Neural cell (in vitro differentiated cells): Measurements from ENCODE around the gene RASAL2. TPM values are rescaled to one million over a fixed set of nuclear protein-coding genes. Genes with fewer than 3 reads are reported as not detected.

Source experiments
- H2AFZ ChIP-seq: fragments of 200-600, 300-800 bp; sonication (generic), shearing (Covaris generic); 2 replicates; pipeline ENCODE4 v1.6.0; 2014; ENCODE audit warnings: low read depth, mild to moderate bottlenecking, antibody characterized with exemption, low read length, moderate library complexity
- H3F3A ChIP-seq: fragments of 200-600 bp; shearing (Covaris generic); 2 replicates; pipeline ENCODE4 v1.6.1; 2016; ENCODE audit warnings: mild to moderate bottlenecking, moderate library complexity, mixed read lengths, antibody characterized with exemption, low read length; ENCODE audit not compliant: insufficient read depth, poor library complexity, severe bottlenecking
- H3K27ac ChIP-seq: fragments of 200-600, 300-800 bp; sonication (generic), shearing (Covaris generic); 2 replicates; pipeline ENCODE4 v1.5.1; 2014; ENCODE audit warnings: mild to moderate bottlenecking, low read length, moderate library complexity
- H3K27me3 ChIP-seq: fragments of 300-800, 200-600 bp; sonication (generic), shearing (Covaris generic); 2 replicates; pipeline ENCODE4 v1.6.0; 2014; ENCODE audit warnings: mild to moderate bottlenecking, low read depth, low read length, moderate library complexity; ENCODE audit not compliant: insufficient read depth
- H3K36me3 ChIP-seq: fragments of 300-800, 200-600 bp; sonication (generic), shearing (Covaris generic); 2 replicates; pipeline ENCODE4 v1.5.1; 2014; ENCODE audit warnings: mild to moderate bottlenecking, antibody characterized with exemption, low read length, moderate library complexity; ENCODE audit not compliant: insufficient read depth
- H3K4me2 ChIP-seq: fragments of 300-800, 200-600 bp; sonication (generic), shearing (Covaris generic); 2 replicates; pipeline ENCODE4 v1.6.0; 2014; ENCODE audit warnings: mild to moderate bottlenecking, low read length
- H3K4me3 ChIP-seq: fragments of 300-800, 200-600 bp; sonication (generic), shearing (Covaris generic); 2 replicates; pipeline ENCODE4 v1.5.1; 2014; ENCODE audit warnings: mild to moderate bottlenecking, low read length, moderate library complexity
- H3K79me2 ChIP-seq: fragments of 200-600 bp; shearing (Covaris generic); replicated peaks from 2 replicates; pipeline ENCODE4 v1.6.0; 2014; ENCODE audit warnings: mild to moderate bottlenecking, low read length, moderate library complexity; ENCODE audit not compliant: insufficient read depth
- H3K9ac ChIP-seq: fragments of 300-800, 200-600 bp; sonication (generic), shearing (Covaris generic); 2 replicates; pipeline ENCODE4 v1.6.1; 2016; ENCODE audit warnings: mild to moderate bottlenecking, low read length, mixed read lengths
- H3K9me2 ChIP-seq: fragments of 200-600 bp; shearing (Covaris generic); 2 replicates; pipeline ENCODE4 v1.6.1; 2016; ENCODE audit warnings: mild to moderate bottlenecking, low read length, mixed read lengths; ENCODE audit not compliant: insufficient read depth
- H3K9me3 ChIP-seq: fragments of 200-600, 300-800 bp; sonication (generic), shearing (Covaris generic); 2 replicates; pipeline ENCODE4 v1.6.1; 2016; ENCODE audit warnings: mild to moderate bottlenecking, mixed run types, low read length, moderate library complexity, mixed read lengths
- H4K20me1 ChIP-seq: fragments of 200-600 bp; shearing (Covaris generic); 2 replicates; pipeline ENCODE4 v1.6.1; 2016; ENCODE audit warnings: mild to moderate bottlenecking, mixed run types; ENCODE audit not compliant: insufficient read depth
- CTCF ChIP-seq: fragments of 450-650 bp; IDR thresholded peaks from 2 replicates; pipeline ENCODE4 v1.5.1; 2014; ENCODE audit warnings: antibody characterized with exemption, mild to moderate bottlenecking, moderate library complexity; ENCODE audit not compliant: poor library complexity, severe bottlenecking
- EP300 ChIP-seq: fragments of 450-650 bp; conservative IDR thresholded peaks from 2 replicates; pipeline ENCODE4 v1.6.1; 2014; ENCODE audit warnings: antibody characterized with exemption, mild to moderate bottlenecking, moderate library complexity; ENCODE audit not compliant: poor library complexity, severe bottlenecking
- EZH2 ChIP-seq: fragments of 200-600, 300-800 bp; shearing (Covaris generic), sonication (generic); IDR thresholded peaks from 2 replicates; pipeline ENCODE4 v1.6.1; 2014; ENCODE audit warnings: antibody characterized with exemption, low read length, borderline replicate concordance, mild to moderate bottlenecking; ENCODE audit not compliant: insufficient read depth, poor library complexity, severe bottlenecking
- POLR2AphosphoS5 ChIP-seq: IDR thresholded peaks from 2 replicates; pipeline ENCODE4 v1.6.1; 2012
- RAD21 ChIP-seq: fragments of 450-650 bp; conservative IDR thresholded peaks from 2 replicates; pipeline ENCODE4 v1.6.1; 2014; ENCODE audit warnings: antibody characterized with exemption, mild to moderate bottlenecking, moderate library complexity
- REST ChIP-seq: IDR thresholded peaks from 2 replicates; pipeline ENCODE4 v1.6.1; 2012; ENCODE audit warnings: borderline replicate concordance
- SMC3 ChIP-seq: fragments of 450-650 bp; conservative IDR thresholded peaks from 2 replicates; pipeline ENCODE4 v1.6.1; 2014; ENCODE audit warnings: antibody characterized with exemption, mild to moderate bottlenecking, moderate library complexity; ENCODE audit not compliant: poor library complexity
- TAF1 ChIP-seq: IDR thresholded peaks from 2 replicates; pipeline ENCODE4 v1.6.1; 2012; ENCODE audit warnings: low read depth
- polyA plus RNA-seq: library from polyadenylated mRNA; depleted of rRNA; stranded (reverse); fragments of >200 nt; gene quantifications from 2 replicates; pipeline ENCODE4 v1.2.3, GENCODE V29; 2014

Gene RASAL2
- polyA plus RNA-seq, 1 donor from 2014 or later, result 73.3 TPM

- no peaks in the 10 kb centered on the region for H3K9me2 ChIP-seq
- H3K9ac ChIP-seq, result no peak overlapping the region
- TF ChIP-seq EP300 (no peak), TAF1 (no peak), EZH2 (no peak), CTCF (no peak)
- no peaks in the 10 kb centered on the region for H3F3A ChIP-seq
- no peaks in the 10 kb centered on the region for H3K79me2 ChIP-seq
- no peak overlapping the region for H3K27ac ChIP-seq
- H3K9me3 ChIP-seq, result no peaks in the 10 kb centered on the region
- no peaks in the 10 kb centered on the region for H3K36me3 ChIP-seq
- H3K4me2 ChIP-seq, result no peak overlapping the region
- no peak overlapping the region for H3K4me3 ChIP-seq
- no peak overlapping the region for H2AFZ ChIP-seq
- H3K27me3 ChIP-seq, result no peaks in the 10 kb centered on the region
- H4K20me1 ChIP-seq, result no peaks in the 10 kb centered on the region
Measured at GRCh38 chr1:178513278-178513983, 419.5 kb downstream of the RASAL2 start.

- no peak overlapping the region for H3K4me3 ChIP-seq
- H2AFZ ChIP-seq, result no peak overlapping the region
- H3K36me3 ChIP-seq, result no peaks in the 10 kb centered on the region
- no peak overlapping the region for H3K9ac ChIP-seq
- no peaks in the 10 kb centered on the region for H3K9me2 ChIP-seq
- H3K27ac ChIP-seq, result no peak overlapping the region
- TF ChIP-seq SMC3 (no peak), EP300 (no peak), CTCF (no peak), POLR2AphosphoS5 (no peak), TAF1 (no peak), EZH2 (no peak), RAD21 (no peak), REST (no peak)
- no peaks in the 10 kb centered on the region for H3K79me2 ChIP-seq
- H3F3A ChIP-seq, result no peaks in the 10 kb centered on the region
- no peaks in the 10 kb centered on the region for H4K20me1 ChIP-seq
- no peaks in the 10 kb centered on the region for H3K27me3 ChIP-seq
- no peak overlapping the region for H3K4me2 ChIP-seq
- no peaks in the 10 kb centered on the region for H3K9me3 ChIP-seq
Measured at GRCh38 chr1:178516110-178516509, 422.2 kb downstream of the RASAL2 start.
